Calu3 (cell line): ENCODE results near the gene ZSWIM2. TPM values are rescaled to one million over a fixed set of nuclear protein-coding genes. Genes with fewer than 3 reads are reported as not detected.
A peak's percentile ranks its signal among the peaks of the same experiment; 100 is the strongest.

Experiments used
- BruUV-seq: library from RNA; stranded (reverse); fragments of 400-500 nt; replicated peaks from 2 replicates; lab custom pipeline; 2021; lab: Mats Ljungman, UMichigan
- CTCF ChIA-PET: fragments of 300-600 bp; sonication (Branson Sonifier 250); formaldehyde crosslinking; loops from one replicate; lab custom pipeline; 2022; ENCODE audit warnings: antibody characterized with exemption; lab: Charles Lee
- DNase-seq: peaks from one replicate; pipeline ENCODE4 v3.0.0; 2022
- H3K27ac Mint-ChIP-seq: one replicate; pipeline ENCODE4 v1.8.0; 2022; ENCODE audit warnings: mixed read lengths; ENCODE audit not compliant: unreplicated experiment
- H3K27me3 Mint-ChIP-seq: one replicate; pipeline ENCODE4 v1.8.0; 2022; ENCODE audit warnings: mixed read lengths; ENCODE audit not compliant: unreplicated experiment
- H3K36me3 Mint-ChIP-seq: one replicate; pipeline ENCODE4 v1.8.0; 2022; ENCODE audit warnings: mild to moderate bottlenecking, moderate library complexity, mixed read lengths; ENCODE audit not compliant: insufficient read depth, unreplicated experiment
- H3K4me1 Mint-ChIP-seq: one replicate; pipeline ENCODE4 v1.8.0; 2022; ENCODE audit warnings: mild to moderate bottlenecking, low read depth, mixed read lengths; ENCODE audit not compliant: unreplicated experiment
- H3K4me3 Mint-ChIP-seq: one replicate; pipeline ENCODE4 v1.8.0; 2022; ENCODE audit warnings: mild to moderate bottlenecking, low read depth, moderate library complexity, mixed read lengths; ENCODE audit not compliant: unreplicated experiment
- H3K9me3 Mint-ChIP-seq: one replicate; pipeline ENCODE4 v1.8.0; 2022; ENCODE audit warnings: low read depth, mixed read lengths; ENCODE audit not compliant: unreplicated experiment
- CTCF ChIP-seq: fragments of 200-600 bp; IDR thresholded peaks from one replicate; pipeline ENCODE4 v1.8.0; 2022; ENCODE audit warnings: antibody characterized with exemption; ENCODE audit not compliant: unreplicated experiment
- intact Hi-C: fragments of 100-400 bp; cut with micrococcal nuclease; formaldehyde crosslinking; loops from one replicate; pipeline ENCODE4 v1.10.0; 2022; ENCODE audit not compliant: unreplicated experiment
- total RNA-seq: library from RNA; stranded (reverse); gene quantifications from 2 replicates; pipeline ENCODE4 v1.2.3, GENCODE V29; 2022

Gene ZSWIM2
- total RNA-seq, 1 experiment from 2014 or later: not detected

GRCh38 chr2:186874713-186875112 lies 25.7 kb upstream of the ZSWIM2 start:
- Mint-ChIP-seq H3K4me3 (no peak overlapping the region), H3K9me3 (no peaks in the 10 kb centered on the region), H3K27me3 (no peaks in the 10 kb centered on the region), H3K27ac (no peak overlapping the region), H3K4me1 (no peaks in the 10 kb centered on the region), H3K36me3 (no peaks in the 10 kb centered on the region)
- intact Hi-C loops: no loop called here
- no TSS peak for BruUV-seq
- DNase-seq: no peak
- TF ChIP-seq CTCF: no peak
- CTCF ChIA-PET: no interaction called here

DNA sequence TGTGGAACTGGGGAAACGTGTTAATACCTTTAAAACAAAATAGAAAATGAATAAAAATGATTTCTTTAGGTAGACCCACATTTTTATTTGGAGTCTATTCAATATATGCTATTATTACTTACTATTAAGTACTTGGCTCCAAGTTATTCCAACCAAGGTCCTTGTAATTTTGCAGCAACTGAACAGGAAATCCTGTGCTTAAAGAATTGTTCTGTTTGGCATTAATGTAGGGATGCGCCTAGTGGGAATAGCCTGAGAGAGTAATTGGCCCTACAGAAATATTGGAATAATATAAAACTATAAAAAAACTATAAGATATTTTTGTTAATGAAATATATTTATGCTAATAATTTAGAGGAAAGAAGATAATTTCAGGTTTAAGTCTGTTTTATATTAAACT lies 22.9 kb upstream of the ZSWIM2 start:
- Mint-ChIP-seq H3K36me3 (no peaks in the 10 kb centered on the region), H3K9me3 (no peaks in the 10 kb centered on the region), H3K4me3 (no peak overlapping the region), H3K27me3 (no peaks in the 10 kb centered on the region), H3K4me1 (no peaks in the 10 kb centered on the region), H3K27ac (no peak overlapping the region)
- no peak for DNase-seq
- intact Hi-C loops: no loop called here
- no peak for TF ChIP-seq CTCF
- BruUV-seq: no TSS peak
- CTCF ChIA-PET: no interaction called here

DNA sequence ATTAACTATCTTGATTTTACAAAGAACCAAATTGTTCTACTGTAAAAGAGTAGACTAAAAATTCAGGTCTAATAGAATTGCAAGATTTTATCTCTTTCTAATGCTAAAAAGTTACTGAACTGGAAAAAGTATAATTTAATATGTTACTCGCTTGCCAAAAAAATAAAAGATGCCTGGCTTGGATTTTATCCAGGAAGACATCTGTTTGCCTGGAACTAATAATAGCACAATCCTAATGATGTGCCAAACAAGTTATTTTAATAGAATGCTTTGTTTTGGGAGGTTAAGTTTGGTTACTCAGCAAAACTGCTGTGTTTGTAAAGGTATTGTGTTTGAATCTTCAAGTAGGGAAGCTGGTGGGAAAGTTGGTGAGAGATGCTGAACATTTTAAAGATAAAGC lies 19.4 kb upstream of the ZSWIM2 start:
- H3K4me3 Mint-ChIP-seq: no peak overlapping the region
- intact Hi-C loops: no loop called here
- no peaks in the 10 kb centered on the region for H3K9me3 Mint-ChIP-seq
- H3K36me3 Mint-ChIP-seq: no peaks in the 10 kb centered on the region
- DNase-seq: no peak
- CTCF ChIA-PET: no interaction called here
- H3K4me1 Mint-ChIP-seq: no peaks in the 10 kb centered on the region
- H3K27me3 Mint-ChIP-seq: no peaks in the 10 kb centered on the region
- no peak overlapping the region for H3K27ac Mint-ChIP-seq
- BruUV-seq: no TSS peak
- TF ChIP-seq CTCF: no peak

DNA sequence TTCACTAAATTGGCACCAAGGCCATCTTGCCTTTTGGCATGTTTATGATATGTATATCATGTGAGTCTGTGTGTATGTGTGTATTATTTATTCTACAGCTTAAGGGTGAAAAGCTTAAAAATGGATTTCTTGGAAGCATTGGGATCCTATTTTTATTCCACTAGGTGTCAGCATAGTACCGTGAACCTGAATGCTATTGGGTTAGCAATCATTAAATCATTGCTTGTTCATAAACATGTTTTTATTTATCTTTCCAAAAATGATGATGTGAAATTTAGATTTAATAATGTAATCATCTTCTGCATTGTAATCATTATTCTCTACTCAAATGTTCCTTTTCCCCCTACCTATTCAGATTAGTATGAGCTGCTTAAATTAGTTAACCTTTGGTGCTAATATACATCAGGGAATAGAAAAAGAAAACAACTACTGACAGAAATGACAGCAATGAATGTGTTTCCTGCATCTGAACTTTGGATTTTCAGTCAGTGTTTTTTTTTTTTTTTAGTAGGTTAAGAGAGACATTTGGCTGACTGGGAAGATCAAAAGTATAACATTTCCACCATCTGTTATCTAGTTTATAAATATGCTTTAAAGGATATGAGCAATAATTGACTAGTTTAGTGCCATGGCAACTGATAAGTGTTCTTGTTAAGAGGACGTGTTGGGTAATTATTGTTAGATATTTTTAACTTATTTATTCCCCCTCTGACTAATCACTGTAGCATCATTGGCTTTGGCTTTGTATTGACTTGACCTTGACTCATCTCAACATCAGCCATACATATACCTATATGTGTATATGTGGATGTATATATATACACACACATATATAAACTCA lies 14.1 kb upstream of the ZSWIM2 start:
- no TSS peak for BruUV-seq
- Mint-ChIP-seq H3K9me3 (no peaks in the 10 kb centered on the region), H3K27ac (no peak overlapping the region), H3K4me1 (no peaks in the 10 kb centered on the region), H3K36me3 (no peaks in the 10 kb centered on the region), H3K27me3 (no peaks in the 10 kb centered on the region), H3K4me3 (no peak overlapping the region)
- CTCF ChIA-PET: interaction anchor here (0.6 to 1.3 kb wide), 8 partner anchors 40 to 637 kb away, joined by 3 to 18 read pairs (median 4); partner anchors contain the start of gene CALCRL
- intact Hi-C loops: loop anchor here (1.0 to 2.0 kb wide), 2 partner anchors 436 to 590 kb away; no protein-coding TSS in a partner anchor
- DNase-seq: no peak
- peak; percentile 71 for TF ChIP-seq CTCF
